Measurements from ENCODE around the gene CCND3.

GRCh38 chr6:41900861-41901260, 40.7 kb downstream of the CCND3 start:
- TF ChIP-seq CTCF (IDR thresholded peaks at IDR 0.05; ENCODE audit: insufficient read depth, low read depth, low read length): no peak
- no peak for TF ChIP-seq EZH2 (IDR thresholded peaks at IDR 0.05; ENCODE audit: insufficient read depth, low read length)

All from astrocyte (in vitro differentiated cells and primary cell).